Measurements from ENCODE around the gene VAX1. TPM values are rescaled to one million over a fixed set of nuclear protein-coding genes. Genes with fewer than 3 reads are reported as not detected.
"Not testable (repeated sequence)": the region's sequence is repeated elsewhere in the genome, so short reads cannot be mapped to it uniquely, and the experiment has no call there.

Gene VAX1
- total RNA-seq, 1 donor from 2014 or later, result 0.58 TPM

DNA sequence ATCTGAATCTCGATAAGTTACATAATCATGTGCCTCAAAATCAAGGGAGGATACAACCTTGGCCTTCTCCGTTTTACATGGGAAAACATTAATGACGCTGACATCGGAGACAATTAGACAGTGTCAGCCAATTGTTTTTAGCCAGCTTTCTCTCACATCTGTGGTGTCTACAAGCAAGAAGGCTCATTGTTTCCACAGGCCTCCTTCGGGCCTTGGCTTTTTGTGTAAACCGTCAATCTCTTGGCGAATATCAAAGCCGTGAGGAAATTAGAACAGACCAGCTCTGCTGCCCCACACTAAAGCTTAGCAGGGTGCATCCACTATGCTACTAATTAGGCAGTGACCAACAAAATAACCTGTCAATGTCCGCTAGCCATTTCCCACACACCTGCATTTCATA, 43.2 kb downstream of the VAX1 start:
- H3K36me3 Mint-ChIP-seq, result no peaks in the 10 kb centered on the region
- peaks cover 4% of the 10 kb centered on the region for H3K4me1 Mint-ChIP-seq (ENCODE audit: unreplicated experiment)
- no peak overlapping the region for H3K27ac Mint-ChIP-seq
- DNase-seq (ENCODE audit: extremely low spot score, unreplicated experiment), result no peak
- TF ChIP-seq, protein P1, sequence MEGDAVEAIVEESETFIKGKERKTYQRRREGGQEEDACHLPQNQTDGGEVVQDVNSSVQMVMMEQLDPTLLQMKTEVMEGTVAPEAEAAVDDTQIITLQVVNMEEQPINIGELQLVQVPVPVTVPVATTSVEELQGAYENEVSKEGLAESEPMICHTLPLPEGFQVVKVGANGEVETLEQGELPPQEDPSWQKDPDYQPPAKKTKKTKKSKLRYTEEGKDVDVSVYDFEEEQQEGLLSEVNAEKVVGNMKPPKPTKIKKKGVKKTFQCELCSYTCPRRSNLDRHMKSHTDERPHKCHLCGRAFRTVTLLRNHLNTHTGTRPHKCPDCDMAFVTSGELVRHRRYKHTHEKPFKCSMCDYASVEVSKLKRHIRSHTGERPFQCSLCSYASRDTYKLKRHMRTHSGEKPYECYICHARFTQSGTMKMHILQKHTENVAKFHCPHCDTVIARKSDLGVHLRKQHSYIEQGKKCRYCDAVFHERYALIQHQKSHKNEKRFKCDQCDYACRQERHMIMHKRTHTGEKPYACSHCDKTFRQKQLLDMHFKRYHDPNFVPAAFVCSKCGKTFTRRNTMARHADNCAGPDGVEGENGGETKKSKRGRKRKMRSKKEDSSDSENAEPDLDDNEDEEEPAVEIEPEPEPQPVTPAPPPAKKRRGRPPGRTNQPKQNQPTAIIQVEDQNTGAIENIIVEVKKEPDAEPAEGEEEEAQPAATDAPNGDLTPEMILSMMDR (conservative IDR thresholded peaks at IDR 0.05), result no peak
- no peaks in the 10 kb centered on the region for H3K9me3 Mint-ChIP-seq
- H3K4me3 Mint-ChIP-seq, result no peak overlapping the region
- peaks cover 34% of the 10 kb centered on the region for H3K27me3 Mint-ChIP-seq

- no peaks in the 10 kb centered on the region for H3K36me3 Mint-ChIP-seq
- no peak overlapping the region for H3K4me3 Mint-ChIP-seq
- no peaks in the 10 kb centered on the region for H3K9me3 Mint-ChIP-seq
- TF ChIP-seq, protein P1 (conservative IDR thresholded peaks at IDR 0.05), result no peak
- peaks cover 4% of the 10 kb centered on the region for H3K4me1 Mint-ChIP-seq (ENCODE audit: unreplicated experiment)
- H3K27ac Mint-ChIP-seq, result no peak overlapping the region
- H3K27me3 Mint-ChIP-seq, result peaks cover 45% of the 10 kb centered on the region
- DNase-seq (ENCODE audit: extremely low spot score, unreplicated experiment), result no peak
Observed at GRCh38 chr10:117092386-117092785, 45.7 kb downstream of the VAX1 start.

- no peaks in the 10 kb centered on the region for H3K9me3 Mint-ChIP-seq
- no peak overlapping the region for H3K4me3 Mint-ChIP-seq
- peaks cover 4% of the 10 kb centered on the region for H3K4me1 Mint-ChIP-seq (ENCODE audit: unreplicated experiment)
- DNase-seq (ENCODE audit: extremely low spot score, unreplicated experiment), result no peak
- TF ChIP-seq, protein P1 (conservative IDR thresholded peaks at IDR 0.05), result no peak
- H3K36me3 Mint-ChIP-seq, result no peaks in the 10 kb centered on the region
- H3K27ac Mint-ChIP-seq, result no peak overlapping the region
- peaks cover 43% of the 10 kb centered on the region for H3K27me3 Mint-ChIP-seq
Observed at GRCh38 chr10:117090834-117091233, 47.2 kb downstream of the VAX1 start.

- peaks cover 27% of the 10 kb centered on the region for H3K27me3 Mint-ChIP-seq
- H3K4me1 Mint-ChIP-seq (ENCODE audit: unreplicated experiment), result peaks cover 4% of the 10 kb centered on the region
- H3K36me3 Mint-ChIP-seq, result no peaks in the 10 kb centered on the region
- peaks cover 7% of the 10 kb centered on the region for H3K9me3 Mint-ChIP-seq
- TF ChIP-seq, protein P1 (conservative IDR thresholded peaks at IDR 0.05), result no peak
- H3K27ac Mint-ChIP-seq, result no peak overlapping the region
- no peak for DNase-seq (ENCODE audit: extremely low spot score, unreplicated experiment)
- no peak overlapping the region for H3K4me3 Mint-ChIP-seq
Observed at GRCh38 chr10:117087521-117087920, 50.5 kb downstream of the VAX1 start.

DNA sequence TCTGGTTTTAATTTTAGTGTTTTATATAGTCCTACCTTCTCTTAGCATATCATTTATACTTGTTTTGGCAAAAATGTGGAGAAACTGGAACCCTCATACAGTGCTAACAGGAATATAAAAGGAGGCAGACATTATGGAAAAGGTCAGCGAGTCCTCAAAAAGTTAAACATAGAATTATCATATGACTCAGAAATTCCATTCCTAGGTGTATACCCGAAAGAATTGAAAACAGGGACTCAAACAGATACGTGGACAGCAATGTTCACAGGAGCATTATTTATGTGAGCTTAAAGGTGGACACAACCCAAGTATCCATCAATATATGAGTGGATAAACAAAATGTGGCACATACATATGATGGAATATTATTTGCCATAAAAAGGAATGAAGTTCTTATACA, 51.5 kb downstream of the VAX1 start:
- DNase-seq (ENCODE audit: extremely low spot score, unreplicated experiment), result no peak
- Mint-ChIP-seq H3K27me3 (peaks cover 18% of the 10 kb centered on the region), H3K27ac (peak overlapping the region; percentile 2), H3K4me3 (no peak overlapping the region), H3K4me1 (ENCODE audit: unreplicated experiment) (peaks cover under 1% of the 10 kb centered on the region), H3K36me3 (no peaks in the 10 kb centered on the region), H3K9me3 (peaks cover 7% of the 10 kb centered on the region)
- TF ChIP-seq, protein P1 (conservative IDR thresholded peaks at IDR 0.05), result no peak

- peak overlapping the region; percentile 54 for H3K4me3 Mint-ChIP-seq
- not testable (repeated sequence) for H3K9me3 Mint-ChIP-seq; H3K36me3 Mint-ChIP-seq; DNase-seq (ENCODE audit: extremely low spot score, unreplicated experiment); H3K27me3 Mint-ChIP-seq; H3K27ac Mint-ChIP-seq; H3K4me1 Mint-ChIP-seq (ENCODE audit: unreplicated experiment)
Observed at GRCh38 chr10:117084421-117085246, 53.4 kb downstream of the VAX1 start.
